Left lung (tissue), 10 donors: ENCODE results near the gene HHIP. TPM values are rescaled to one million over a fixed set of nuclear protein-coding genes. Genes with fewer than 3 reads are reported as not detected.
A peak's percentile ranks its signal among the peaks of the same experiment; 100 is the strongest.

Experiments used
- ATAC-seq: fragments of 200-7000 bp; cut with Tn5 transposase; one replicate; pipeline ENCODE4 v1.9.1; 2020; ENCODE audit warnings: moderate library complexity
- DNase-seq, 4 donors: peaks; one replicate each; pipeline ENCODE4 v3.0.0-alpha.2; 2013 to 2020
- H3K27ac ChIP-seq, 2 donors: fragments of 200-600 bp; sonication (generic) in 1 of 2; one replicate each; pipeline versions ENCODE4 v1.5.0 to v1.8.0; 2020 to 2021
- H3K27me3 ChIP-seq, 2 donors: fragments of 200-600 bp; sonication (generic) in 1 of 2; one replicate each; pipeline versions ENCODE4 v1.5.0 to v1.8.0; 2020 to 2021
- H3K36me3 ChIP-seq, 2 donors: fragments of 200-600 bp; sonication (generic) in 1 of 2; one replicate each; pipeline versions ENCODE4 v1.5.0 to v1.8.0; 2020 to 2021
- H3K4me1 ChIP-seq, 2 donors: fragments of 200-600 bp; one replicate each; pipeline ENCODE4 v1.8.0; 2021
- H3K4me3 ChIP-seq, 2 donors: fragments of 200-600 bp; sonication (generic) in 1 of 2; one replicate each; pipeline versions ENCODE4 v1.5.0 to v1.8.0; 2020 to 2021; ENCODE audit warnings: mild to moderate bottlenecking in 1 of 2
- H3K9me3 ChIP-seq, 2 donors: fragments of 200-600 bp; sonication (generic) in 1 of 2; one replicate each; pipeline versions ENCODE4 v1.5.0 to v1.8.0; 2020 to 2021
- intact Hi-C, 2 donors: fragments of 100-400 bp; cut with DNase I; formaldehyde crosslinking; loops; one replicate each; pipeline versions ENCODE4 v1.11.2 to v1.14.2; 2022
- polyA plus RNA-seq, 6 donors: library from polyadenylated mRNA; unstranded; fragments of 120-200 nt; gene quantifications; one replicate each; pipeline ENCODE4 v1.2.1, GENCODE V29; 2013; ENCODE audit not compliant: insufficient read length in 6 of 6
- total RNA-seq, 2 donors: library from RNA; stranded (reverse); fragmentation: NEBNext Ultra II Directional; extraction: Animal tissue kit (Norgen Biotek cat#: 25700); gene quantifications; one replicate each; pipeline ENCODE4 v1.2.1, GENCODE V29; 2021
- TF ChIP-seq, protein P1 (sequence below), 2 donors: fragments of 200-600 bp; sonication (generic) in 1 of 2; IDR thresholded peaks; one replicate each; pipeline versions ENCODE4 v1.5.0 to v1.8.0; 2021; ENCODE audit warnings: antibody characterized with exemption in 2 of 2
- donor health status: DM: no; HTN: yes; CAD: no.
- donor health status: DM: no; HTN: no; CAD: no.

The HHIP gene
- total and polyA plus RNA-seq, 8 donors: 17.1 to 59.8 (median 44.0) TPM

DNA sequence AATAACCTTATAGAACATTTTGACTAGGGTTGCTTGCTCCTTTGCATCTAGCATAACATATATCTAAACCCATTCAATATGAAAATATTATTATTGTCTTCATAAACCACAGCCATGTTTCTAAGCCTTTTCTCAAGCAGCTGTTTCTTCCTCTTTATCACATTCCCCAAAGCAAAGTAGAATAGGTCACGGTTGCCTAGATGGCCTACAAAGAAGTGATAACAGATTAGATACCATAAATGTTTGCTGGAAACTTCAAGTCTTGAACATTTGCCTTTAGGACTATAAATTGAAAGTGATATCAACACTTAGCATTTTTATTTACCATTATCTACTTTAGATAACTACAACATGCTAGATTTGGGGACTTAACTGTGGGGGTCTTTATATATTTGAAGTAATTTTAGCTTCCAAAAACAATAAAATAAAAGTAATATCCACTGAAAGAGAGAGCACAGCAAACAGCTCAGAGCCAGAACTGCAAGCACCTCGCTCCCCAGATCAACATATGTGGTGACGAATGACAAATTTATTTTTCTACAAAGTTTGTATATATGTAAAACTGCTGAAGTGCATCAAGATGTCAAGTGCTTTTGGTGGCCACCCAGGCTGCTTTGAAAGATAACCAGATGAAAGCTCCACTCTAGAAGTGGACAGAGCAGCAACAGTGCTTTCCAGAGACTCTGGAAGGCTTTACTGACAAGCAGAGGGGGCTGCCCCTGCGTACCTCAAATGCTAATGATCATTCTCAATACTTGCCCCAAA, 8.0 kb downstream of the HHIP start:
- intact Hi-C loops: no loop called here
- DNase-seq: peak in 1 of 4 donors; percentile 26

DNA sequence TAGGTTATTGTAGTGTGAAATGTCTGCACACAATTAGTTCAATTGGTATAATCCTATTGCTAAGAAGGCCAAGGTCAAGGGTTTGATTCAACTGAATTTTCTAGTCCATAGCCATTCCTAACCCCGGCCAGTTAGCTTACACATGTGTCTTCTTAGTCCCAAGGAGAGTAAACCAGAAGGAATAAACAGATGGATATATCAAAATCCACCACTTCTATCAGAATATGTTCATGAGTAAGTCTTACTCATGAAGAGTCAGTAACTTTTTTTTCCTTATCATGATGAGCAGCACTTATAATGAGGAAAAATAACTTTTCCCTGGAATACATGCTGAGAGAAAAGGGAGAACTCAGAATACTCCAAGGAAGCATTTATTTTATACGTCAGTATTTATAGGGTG, 9.5 kb downstream of the HHIP start:
- Histone ChIP-seq H3K27me3 (no peaks in the 10 kb centered on the region), H3K9me3 (no peaks in the 10 kb centered on the region), H3K4me1 (no peaks in the 10 kb centered on the region), H3K4me3 (no peak overlapping the region), H3K27ac (no peak overlapping the region), H3K36me3 (no peaks in the 10 kb centered on the region)
- intact Hi-C loops: no loop called here
- TF ChIP-seq, protein P1, sequence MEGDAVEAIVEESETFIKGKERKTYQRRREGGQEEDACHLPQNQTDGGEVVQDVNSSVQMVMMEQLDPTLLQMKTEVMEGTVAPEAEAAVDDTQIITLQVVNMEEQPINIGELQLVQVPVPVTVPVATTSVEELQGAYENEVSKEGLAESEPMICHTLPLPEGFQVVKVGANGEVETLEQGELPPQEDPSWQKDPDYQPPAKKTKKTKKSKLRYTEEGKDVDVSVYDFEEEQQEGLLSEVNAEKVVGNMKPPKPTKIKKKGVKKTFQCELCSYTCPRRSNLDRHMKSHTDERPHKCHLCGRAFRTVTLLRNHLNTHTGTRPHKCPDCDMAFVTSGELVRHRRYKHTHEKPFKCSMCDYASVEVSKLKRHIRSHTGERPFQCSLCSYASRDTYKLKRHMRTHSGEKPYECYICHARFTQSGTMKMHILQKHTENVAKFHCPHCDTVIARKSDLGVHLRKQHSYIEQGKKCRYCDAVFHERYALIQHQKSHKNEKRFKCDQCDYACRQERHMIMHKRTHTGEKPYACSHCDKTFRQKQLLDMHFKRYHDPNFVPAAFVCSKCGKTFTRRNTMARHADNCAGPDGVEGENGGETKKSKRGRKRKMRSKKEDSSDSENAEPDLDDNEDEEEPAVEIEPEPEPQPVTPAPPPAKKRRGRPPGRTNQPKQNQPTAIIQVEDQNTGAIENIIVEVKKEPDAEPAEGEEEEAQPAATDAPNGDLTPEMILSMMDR (IDR thresholded peaks at IDR 0.05): no peak
- DNase-seq: no peak
- no peak for ATAC-seq

More for the DNA sequence above, 8.0 kb downstream of the HHIP start:
- TF ChIP-seq, protein P1 (IDR thresholded peaks at IDR 0.05): no peak
- no peak for ATAC-seq
- Histone ChIP-seq H3K9me3 (no peaks in the 10 kb centered on the region), H3K36me3 (no peaks in the 10 kb centered on the region), H3K4me1 (no peaks in the 10 kb centered on the region), H3K27ac (no peak overlapping the region), H3K27me3 (peaks cover 0 to under 1% of the 10 kb centered on the region in 2 donors), H3K4me3 (no peak overlapping the region)

DNA sequence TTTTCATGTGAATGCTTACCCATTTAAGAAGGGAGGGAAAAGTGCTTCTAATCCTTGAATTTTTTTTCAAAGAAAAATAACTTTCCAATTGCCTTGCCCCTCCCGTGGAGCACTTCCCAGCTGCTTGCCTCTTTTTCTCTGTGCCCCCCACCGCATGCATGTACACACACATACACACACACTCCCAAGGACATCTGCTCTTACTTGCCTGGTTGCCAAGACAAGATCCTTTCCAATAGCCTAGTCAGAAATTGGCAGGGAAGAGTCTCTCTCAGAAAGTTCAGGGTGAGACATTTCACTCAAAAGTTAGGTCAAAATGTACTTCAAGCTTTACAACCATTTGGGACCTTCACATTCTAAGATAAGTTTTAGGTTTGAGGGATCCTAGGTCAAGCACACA, 10.9 kb downstream of the HHIP start:
- H3K27ac ChIP-seq: no peak overlapping the region
- no peaks in the 10 kb centered on the region for H3K36me3 ChIP-seq
- no peaks in the 10 kb centered on the region for H3K4me1 ChIP-seq
- TF ChIP-seq, protein P1 (IDR thresholded peaks at IDR 0.05): no peak
- no peaks in the 10 kb centered on the region for H3K27me3 ChIP-seq
- no peak for DNase-seq
- intact Hi-C loops: no loop called here
- no peak for ATAC-seq
- no peaks in the 10 kb centered on the region for H3K9me3 ChIP-seq
- H3K4me3 ChIP-seq: no peak overlapping the region

DNA sequence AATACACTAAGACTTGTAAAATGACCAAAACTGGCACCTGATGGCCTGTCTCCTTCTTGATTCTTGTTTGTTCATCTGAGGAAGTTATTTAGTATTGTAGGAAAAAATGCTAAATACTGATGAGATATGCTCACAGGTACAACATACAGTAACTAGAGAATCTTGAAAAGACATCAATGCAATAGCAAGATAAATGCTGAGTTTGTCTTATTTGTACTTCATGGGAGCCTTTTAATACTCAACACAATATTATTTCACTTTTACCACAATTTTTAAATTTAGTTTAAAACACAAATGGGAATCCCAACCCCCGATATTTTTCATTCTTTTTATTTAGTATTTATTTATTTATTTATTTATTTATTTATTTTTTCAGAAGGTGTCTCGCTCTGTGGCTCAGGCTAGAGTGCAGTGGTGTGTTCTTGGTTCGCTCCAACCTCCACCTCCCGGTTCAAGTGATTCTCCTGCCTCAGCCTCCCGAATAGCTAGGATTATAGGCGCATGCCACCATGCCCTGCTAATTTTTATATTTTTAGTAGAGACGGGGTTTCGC, 12.1 kb downstream of the HHIP start:
- H3K36me3 ChIP-seq: no peaks in the 10 kb centered on the region
- DNase-seq: no peak
- H3K27me3 ChIP-seq: no peaks in the 10 kb centered on the region
- intact Hi-C loops: no loop called here
- H3K27ac ChIP-seq: no peak overlapping the region
- H3K9me3 ChIP-seq: no peaks in the 10 kb centered on the region
- no peaks in the 10 kb centered on the region for H3K4me1 ChIP-seq
- TF ChIP-seq, protein P1 (IDR thresholded peaks at IDR 0.05): no peak
- ATAC-seq: no peak
- no peak overlapping the region for H3K4me3 ChIP-seq

DNA sequence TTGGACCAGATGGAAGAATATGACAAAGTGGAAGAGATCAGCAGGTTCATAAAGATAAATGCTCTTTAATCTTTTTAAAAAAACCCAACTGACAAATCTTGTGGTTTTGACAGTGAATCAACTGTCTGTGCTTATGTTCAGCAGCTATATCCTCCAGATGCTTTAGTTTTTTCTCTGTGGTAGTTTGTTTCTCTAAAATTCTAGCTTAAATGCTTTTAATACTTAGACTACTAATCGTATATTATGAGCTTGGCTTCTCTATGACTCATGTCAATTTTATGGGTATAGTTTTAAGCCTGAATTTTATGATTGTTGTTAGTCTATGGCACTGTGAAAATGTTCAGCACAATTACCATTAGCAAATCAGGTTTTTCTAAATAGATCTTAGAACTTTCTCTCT, 12.9 kb downstream of the HHIP start:
- Histone ChIP-seq H3K27ac (no peak overlapping the region), H3K27me3 (no peaks in the 10 kb centered on the region), H3K4me3 (no peak overlapping the region), H3K36me3 (no peaks in the 10 kb centered on the region), H3K4me1 (no peaks in the 10 kb centered on the region), H3K9me3 (no peaks in the 10 kb centered on the region)
- ATAC-seq (no peak), DNase-seq (no peak)
- TF ChIP-seq, protein P1 (IDR thresholded peaks at IDR 0.05): no peak
- intact Hi-C loops: no loop called here
